ENCODE data around the gene ALCAM. TPM values are rescaled to one million over a fixed set of nuclear protein-coding genes. Genes with fewer than 3 reads are reported as not detected.

Gene ALCAM
- total RNA-seq, 1 experiment from 2014 or later, result 0.41 TPM

DNA sequence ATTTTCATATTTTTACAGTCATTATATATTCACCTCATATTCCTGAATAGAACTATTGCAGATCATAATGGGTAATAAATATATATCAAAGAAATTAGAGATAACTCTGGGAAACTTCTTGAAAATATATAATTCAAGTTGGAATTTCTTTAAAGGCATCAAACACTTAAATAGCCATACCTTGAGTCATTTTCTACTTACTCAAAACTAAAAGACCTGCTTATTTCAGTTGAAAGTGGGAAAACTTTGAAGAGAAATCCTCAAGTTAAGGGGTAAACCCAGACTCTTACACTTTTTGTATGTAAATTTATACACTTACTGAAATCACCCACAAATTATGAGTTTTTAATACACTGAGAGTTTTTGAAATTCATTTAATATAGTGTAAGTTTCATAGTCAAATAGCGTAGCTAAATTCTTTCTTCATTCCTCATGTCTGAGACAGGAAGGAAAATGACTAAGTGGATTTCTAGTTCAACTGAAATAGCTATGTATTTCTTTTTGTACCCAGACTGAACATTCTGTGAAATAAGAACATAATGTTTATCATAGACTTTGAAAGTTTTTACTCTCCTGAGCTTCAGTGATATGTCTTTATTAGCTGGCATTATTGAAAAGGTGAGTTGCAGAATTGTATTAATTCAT is 4.6 kb upstream of the ALCAM start:
- Histone ChIP-seq H3K36me3 (ENCODE audit: control insufficient read depth, insufficient read depth, low read length) (no peaks in the 10 kb centered on the region), H3K27me3 (replicated peaks; ENCODE audit: control insufficient read depth, insufficient read depth, low read length) (no peaks in the 10 kb centered on the region), H3K4me1 (0 out of 2 replicates have a peak, but pooled peaks cover 4% of the 10 kb centered on the region), H3K4me3 (ENCODE audit: low read depth, low read length) (no peak overlapping the region), H3K9me3 (no peaks in the 10 kb centered on the region)
- no peak for DNase-seq
- Mint-ChIP-seq H3K36me3 (ENCODE audit: insufficient read depth, unreplicated experiment) (no peaks in the 10 kb centered on the region), H3K27ac (ENCODE audit: unreplicated experiment) (no peak overlapping the region), H3K4me1 (ENCODE audit: low read depth, unreplicated experiment) (peaks cover 15% of the 10 kb centered on the region), H3K27me3 (ENCODE audit: insufficient read depth, unreplicated experiment) (peaks cover 12% of the 10 kb centered on the region), H3K9me3 (ENCODE audit: unreplicated experiment) (no peaks in the 10 kb centered on the region), H3K4me3 (ENCODE audit: unreplicated experiment) (no peak overlapping the region)
- ChIA-PET POLR2A (no interaction called here), CTCF (no interaction called here)
- TF ChIP-seq, protein P1, sequence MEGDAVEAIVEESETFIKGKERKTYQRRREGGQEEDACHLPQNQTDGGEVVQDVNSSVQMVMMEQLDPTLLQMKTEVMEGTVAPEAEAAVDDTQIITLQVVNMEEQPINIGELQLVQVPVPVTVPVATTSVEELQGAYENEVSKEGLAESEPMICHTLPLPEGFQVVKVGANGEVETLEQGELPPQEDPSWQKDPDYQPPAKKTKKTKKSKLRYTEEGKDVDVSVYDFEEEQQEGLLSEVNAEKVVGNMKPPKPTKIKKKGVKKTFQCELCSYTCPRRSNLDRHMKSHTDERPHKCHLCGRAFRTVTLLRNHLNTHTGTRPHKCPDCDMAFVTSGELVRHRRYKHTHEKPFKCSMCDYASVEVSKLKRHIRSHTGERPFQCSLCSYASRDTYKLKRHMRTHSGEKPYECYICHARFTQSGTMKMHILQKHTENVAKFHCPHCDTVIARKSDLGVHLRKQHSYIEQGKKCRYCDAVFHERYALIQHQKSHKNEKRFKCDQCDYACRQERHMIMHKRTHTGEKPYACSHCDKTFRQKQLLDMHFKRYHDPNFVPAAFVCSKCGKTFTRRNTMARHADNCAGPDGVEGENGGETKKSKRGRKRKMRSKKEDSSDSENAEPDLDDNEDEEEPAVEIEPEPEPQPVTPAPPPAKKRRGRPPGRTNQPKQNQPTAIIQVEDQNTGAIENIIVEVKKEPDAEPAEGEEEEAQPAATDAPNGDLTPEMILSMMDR (IDR thresholded peaks at IDR 0.05; ENCODE audit: insufficient read depth in 1 of 2, low read depth in 1 of 2, low read length in 1 of 2, severe bottlenecking in 1 of 2, unreplicated experiment in 1 of 2), result no peak
- intact Hi-C loops (cut with micrococcal nuclease; ENCODE audit: unreplicated experiment), result loop anchor here (10.0 kb wide), 1 partner anchor 737 kb away; no protein-coding TSS in a partner anchor
- BruUV-seq (replicated peaks), result no TSS peak

DNA sequence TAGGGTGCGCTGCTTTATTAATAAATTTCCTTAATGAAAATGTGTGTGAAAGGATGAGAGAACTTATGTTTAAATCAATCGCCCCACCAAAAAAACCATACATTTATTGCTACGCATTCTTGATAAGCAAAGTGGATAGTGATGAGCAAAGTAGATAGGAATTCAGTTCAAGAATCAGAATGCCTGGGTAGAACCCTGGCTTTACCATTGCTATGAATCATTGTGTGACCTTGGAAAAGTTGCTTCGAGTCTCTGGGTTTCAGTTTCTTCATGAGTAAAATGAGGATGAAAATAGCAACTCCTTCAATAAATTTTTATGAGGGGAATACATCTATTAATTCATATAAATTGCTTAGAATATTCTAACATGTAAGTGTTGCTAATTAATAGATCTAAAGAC is 2.6 kb upstream of the ALCAM start:
- H3K4me1 ChIP-seq, result 0 out of 2 replicates have a peak, but pooled peaks cover 4% of the 10 kb centered on the region
- H3K27me3 Mint-ChIP-seq (ENCODE audit: insufficient read depth, unreplicated experiment), result peaks cover 20% of the 10 kb centered on the region
- intact Hi-C loops (cut with micrococcal nuclease; ENCODE audit: unreplicated experiment), result loop anchor here (10.0 kb wide), 1 partner anchor 739 kb away; no protein-coding TSS in a partner anchor
- no peak overlapping the region for H3K4me3 ChIP-seq (ENCODE audit: low read depth, low read length)
- H3K4me1 Mint-ChIP-seq (ENCODE audit: low read depth, unreplicated experiment), result peaks cover 21% of the 10 kb centered on the region
- DNase-seq, result no peak
- ChIA-PET CTCF (no interaction called here), POLR2A (no interaction called here)
- no peaks in the 10 kb centered on the region for H3K9me3 ChIP-seq
- no peaks in the 10 kb centered on the region for H3K9me3 Mint-ChIP-seq (ENCODE audit: unreplicated experiment)
- no peaks in the 10 kb centered on the region for H3K36me3 ChIP-seq (ENCODE audit: control insufficient read depth, insufficient read depth, low read length)
- H3K4me3 Mint-ChIP-seq (ENCODE audit: unreplicated experiment), result no peak overlapping the region
- no TSS peak for BruUV-seq (replicated peaks)
- H3K27ac Mint-ChIP-seq (ENCODE audit: unreplicated experiment), result no peak overlapping the region
- H3K27me3 ChIP-seq (replicated peaks; ENCODE audit: control insufficient read depth, insufficient read depth, low read length), result peaks cover 2% of the 10 kb centered on the region; the same call in 1 of the 2 replicates
- TF ChIP-seq, protein P1 (IDR thresholded peaks at IDR 0.05; ENCODE audit: insufficient read depth in 1 of 2, low read depth in 1 of 2, low read length in 1 of 2, severe bottlenecking in 1 of 2, unreplicated experiment in 1 of 2), result no peak
- H3K36me3 Mint-ChIP-seq (ENCODE audit: insufficient read depth, unreplicated experiment), result no peaks in the 10 kb centered on the region

DNA sequence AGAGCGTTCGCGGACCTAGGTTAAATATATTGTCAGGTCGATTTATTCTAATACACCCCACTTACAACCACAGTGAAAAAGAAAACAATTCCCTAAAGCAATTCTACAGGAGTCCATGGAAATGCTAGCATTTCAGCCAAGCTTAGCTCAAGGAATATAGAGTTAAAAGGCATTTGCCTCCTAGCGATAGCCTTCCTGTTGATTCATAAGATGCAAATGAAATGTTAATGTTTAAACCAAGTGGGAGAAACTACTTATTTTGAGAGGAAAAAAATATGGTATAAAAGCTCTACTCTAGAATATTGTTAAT is 1.7 kb upstream of the ALCAM start:
- Mint-ChIP-seq H3K4me3 (ENCODE audit: unreplicated experiment) (no peak overlapping the region), H3K27ac (ENCODE audit: unreplicated experiment) (no peak overlapping the region), H3K9me3 (ENCODE audit: unreplicated experiment) (no peaks in the 10 kb centered on the region), H3K27me3 (ENCODE audit: insufficient read depth, unreplicated experiment) (peaks cover 26% of the 10 kb centered on the region), H3K36me3 (ENCODE audit: insufficient read depth, unreplicated experiment) (no peaks in the 10 kb centered on the region), H3K4me1 (ENCODE audit: low read depth, unreplicated experiment) (peaks cover 21% of the 10 kb centered on the region)
- Histone ChIP-seq H3K27me3 (replicated peaks; ENCODE audit: control insufficient read depth, insufficient read depth, low read length) (peaks cover 4% of the 10 kb centered on the region; the same call in 1 of the 2 replicates), H3K9me3 (no peaks in the 10 kb centered on the region), H3K36me3 (ENCODE audit: control insufficient read depth, insufficient read depth, low read length) (no peaks in the 10 kb centered on the region), H3K4me1 (0 out of 2 replicates have a peak, but pooled peaks cover 4% of the 10 kb centered on the region), H3K4me3 (ENCODE audit: low read depth, low read length) (no peak overlapping the region)
- intact Hi-C loops (cut with micrococcal nuclease; ENCODE audit: unreplicated experiment), result loop anchor here (5.0 to 10.0 kb wide), 4 partner anchors 73 to 740 kb away; no protein-coding TSS in a partner anchor
- TF ChIP-seq, protein P1 (IDR thresholded peaks at IDR 0.05; ENCODE audit: insufficient read depth in 1 of 2, low read depth in 1 of 2, low read length in 1 of 2, severe bottlenecking in 1 of 2, unreplicated experiment in 1 of 2), result no peak
- no peak for DNase-seq
- ChIA-PET POLR2A (no interaction called here), CTCF (no interaction called here)
- no TSS peak for BruUV-seq (replicated peaks)
